ENCODE data around the gene DNAJC30. TPM values are rescaled to one million over a fixed set of nuclear protein-coding genes. Genes with fewer than 3 reads are reported as not detected.
"Not testable (repeated sequence)": the region's sequence is repeated elsewhere in the genome, so short reads cannot be mapped to it uniquely, and the experiment has no call there.

DNAJC30 gene
- total and polyA plus RNA-seq, 2 donors from 2014 or later = 15.0 to 28.6 TPM

DNA sequence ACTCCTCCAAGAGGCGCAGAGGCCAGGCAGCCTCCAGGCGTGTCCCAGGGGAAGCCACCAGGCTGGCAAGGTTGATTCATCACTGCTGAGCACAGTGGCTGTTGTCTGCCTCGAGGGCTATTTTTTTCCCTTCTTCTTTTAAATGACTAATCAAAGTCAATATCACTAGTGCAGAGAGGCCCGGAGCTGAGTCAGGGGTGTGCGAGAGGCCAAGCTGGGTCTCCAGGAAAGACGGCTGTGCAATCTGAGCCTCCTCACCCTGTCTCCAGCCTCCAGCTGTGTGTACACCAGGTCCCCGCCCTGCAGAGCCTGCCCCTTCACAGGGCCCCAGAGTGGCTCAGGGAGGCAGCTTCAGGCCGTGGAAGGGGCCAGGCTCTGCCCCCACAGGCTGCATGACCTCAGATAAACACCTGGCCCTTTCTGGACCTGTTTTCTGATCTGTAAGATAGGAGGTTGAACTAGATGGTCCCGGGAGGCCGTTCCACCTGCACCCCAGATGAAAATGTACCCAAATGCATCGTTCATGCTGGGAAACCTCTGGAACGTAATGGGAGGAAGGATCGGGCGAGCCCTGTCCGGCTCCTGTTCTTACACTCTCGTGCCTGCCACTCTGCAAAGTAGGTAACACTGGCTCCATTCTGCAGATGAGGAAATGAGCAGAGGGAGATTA is 32.5 kb upstream of the DNAJC30 start:
- no peak overlapping the region for H3K4me3 ChIP-seq (ENCODE audit: low read length in 3 of 3)
- intact Hi-C loops (cut with DNase I) = loop anchor here (5.0 kb wide), 1 partner anchor 108 kb away; no protein-coding TSS in a partner anchor
- H3K36me3 ChIP-seq (ENCODE audit: control insufficient read depth in 2 of 3, insufficient read depth in 3 of 3, low read length in 3 of 3) = no peaks in the 10 kb centered on the region
- TF ChIP-seq, protein P1, sequence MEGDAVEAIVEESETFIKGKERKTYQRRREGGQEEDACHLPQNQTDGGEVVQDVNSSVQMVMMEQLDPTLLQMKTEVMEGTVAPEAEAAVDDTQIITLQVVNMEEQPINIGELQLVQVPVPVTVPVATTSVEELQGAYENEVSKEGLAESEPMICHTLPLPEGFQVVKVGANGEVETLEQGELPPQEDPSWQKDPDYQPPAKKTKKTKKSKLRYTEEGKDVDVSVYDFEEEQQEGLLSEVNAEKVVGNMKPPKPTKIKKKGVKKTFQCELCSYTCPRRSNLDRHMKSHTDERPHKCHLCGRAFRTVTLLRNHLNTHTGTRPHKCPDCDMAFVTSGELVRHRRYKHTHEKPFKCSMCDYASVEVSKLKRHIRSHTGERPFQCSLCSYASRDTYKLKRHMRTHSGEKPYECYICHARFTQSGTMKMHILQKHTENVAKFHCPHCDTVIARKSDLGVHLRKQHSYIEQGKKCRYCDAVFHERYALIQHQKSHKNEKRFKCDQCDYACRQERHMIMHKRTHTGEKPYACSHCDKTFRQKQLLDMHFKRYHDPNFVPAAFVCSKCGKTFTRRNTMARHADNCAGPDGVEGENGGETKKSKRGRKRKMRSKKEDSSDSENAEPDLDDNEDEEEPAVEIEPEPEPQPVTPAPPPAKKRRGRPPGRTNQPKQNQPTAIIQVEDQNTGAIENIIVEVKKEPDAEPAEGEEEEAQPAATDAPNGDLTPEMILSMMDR (IDR thresholded peaks at IDR 0.05; ENCODE audit: borderline replicate concordance, extremely low read depth, insufficient read depth) = no peak
- FAIRE-seq (no peak), DNase-seq (peak in 4 of 5 donors; percentile 78 to 83 (median 80))
- peaks cover 0 to 8% (median 0%) of the 10 kb centered on the region in 3 donors for H3K4me1 ChIP-seq (ENCODE audit: control insufficient read depth in 2 of 3, insufficient read depth in 2 of 3, low read depth in 1 of 3, low read length in 3 of 3)
- H3K9ac ChIP-seq (ENCODE audit: low read length in 3 of 3) = no peak overlapping the region
- no peaks in the 10 kb centered on the region for H3K9me3 ChIP-seq (ENCODE audit: control insufficient read depth in 2 of 3, insufficient read depth in 1 of 3, low read length in 3 of 3)
- H3K27me3 ChIP-seq (ENCODE audit: control insufficient read depth, insufficient read depth, low read length) = no peaks in the 10 kb centered on the region
- H3K27ac ChIP-seq (ENCODE audit: low read depth in 2 of 2, low read length in 2 of 2) = no peak overlapping the region

DNA sequence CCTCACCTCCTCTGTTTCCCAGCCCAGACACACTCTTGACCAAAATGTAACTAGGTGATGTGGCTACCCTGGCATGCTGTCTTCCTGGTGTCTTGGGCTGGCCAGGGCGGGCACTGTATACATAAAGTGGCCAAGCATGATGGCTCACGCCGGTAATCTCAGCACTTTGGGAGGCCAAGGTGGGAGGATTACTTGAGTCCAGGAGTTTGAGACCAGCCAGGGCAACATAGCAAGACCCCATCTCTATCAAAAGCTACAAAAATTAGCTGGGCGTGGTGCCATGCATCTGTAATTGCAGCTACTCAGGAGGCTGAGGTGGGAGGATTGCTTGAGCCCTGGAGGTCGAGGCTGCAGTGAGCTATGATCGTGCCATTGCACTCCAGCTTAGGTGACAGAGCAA is 30.1 kb upstream of the DNAJC30 start:
- H3K27me3 ChIP-seq (ENCODE audit: control insufficient read depth, insufficient read depth, low read length); intact Hi-C loops (cut with DNase I); FAIRE-seq: not testable (repeated sequence)

DNA sequence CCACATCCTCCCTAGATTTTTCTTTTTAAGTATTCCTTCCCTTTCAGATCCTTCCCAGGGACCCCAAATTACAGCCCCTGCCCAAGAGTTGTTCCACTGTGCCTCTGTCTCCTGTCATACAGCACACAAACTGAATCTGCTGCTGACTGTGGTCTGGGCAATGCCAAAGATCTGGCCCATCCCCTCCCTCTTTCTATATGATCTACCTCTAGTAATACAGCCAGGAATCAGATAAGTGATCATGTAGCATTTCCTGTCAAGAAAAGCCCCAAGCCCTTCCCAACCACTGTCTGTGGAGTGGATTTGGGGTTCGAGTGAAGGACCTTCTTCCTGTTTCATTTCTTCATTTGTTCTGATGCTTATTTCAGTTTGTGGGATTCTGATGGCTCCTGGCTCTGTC is 29.5 kb upstream of the DNAJC30 start:
- FAIRE-seq (no peak), DNase-seq (no peak)
- no peak overlapping the region for H3K4me3 ChIP-seq (ENCODE audit: low read length in 3 of 3)
- H3K27me3 ChIP-seq (ENCODE audit: control insufficient read depth, insufficient read depth, low read length) = no peaks in the 10 kb centered on the region
- H3K36me3 ChIP-seq (ENCODE audit: control insufficient read depth in 2 of 3, insufficient read depth in 3 of 3, low read length in 3 of 3) = no peaks in the 10 kb centered on the region
- no peak overlapping the region for H3K9ac ChIP-seq (ENCODE audit: low read length in 3 of 3)
- TF ChIP-seq, protein P1 (IDR thresholded peaks at IDR 0.05; ENCODE audit: borderline replicate concordance, extremely low read depth, insufficient read depth) = no peak
- peaks cover 0 to 1% (median 0%) of the 10 kb centered on the region in 3 donors for H3K4me1 ChIP-seq (ENCODE audit: control insufficient read depth in 2 of 3, insufficient read depth in 2 of 3, low read depth in 1 of 3, low read length in 3 of 3)
- intact Hi-C loops (cut with DNase I) = no loop called here
- H3K27ac ChIP-seq (ENCODE audit: low read depth in 2 of 2, low read length in 2 of 2) = no peak overlapping the region
- H3K9me3 ChIP-seq (ENCODE audit: control insufficient read depth in 2 of 3, insufficient read depth in 1 of 3, low read length in 3 of 3) = no peaks in the 10 kb centered on the region

More for the DNA sequence above, 30.1 kb upstream of the DNAJC30 start:
- not testable (repeated sequence) for H3K4me1 ChIP-seq (ENCODE audit: control insufficient read depth in 2 of 3, insufficient read depth in 2 of 3, low read depth in 1 of 3, low read length in 3 of 3); H3K9ac ChIP-seq (ENCODE audit: low read length in 3 of 3); DNase-seq; H3K36me3 ChIP-seq (ENCODE audit: control insufficient read depth in 2 of 3, insufficient read depth in 3 of 3, low read length in 3 of 3); H3K9me3 ChIP-seq (ENCODE audit: control insufficient read depth in 2 of 3, insufficient read depth in 1 of 3, low read length in 3 of 3); H3K4me3 ChIP-seq (ENCODE audit: low read length in 3 of 3); H3K27ac ChIP-seq (ENCODE audit: low read depth in 2 of 2, low read length in 2 of 2)

DNA sequence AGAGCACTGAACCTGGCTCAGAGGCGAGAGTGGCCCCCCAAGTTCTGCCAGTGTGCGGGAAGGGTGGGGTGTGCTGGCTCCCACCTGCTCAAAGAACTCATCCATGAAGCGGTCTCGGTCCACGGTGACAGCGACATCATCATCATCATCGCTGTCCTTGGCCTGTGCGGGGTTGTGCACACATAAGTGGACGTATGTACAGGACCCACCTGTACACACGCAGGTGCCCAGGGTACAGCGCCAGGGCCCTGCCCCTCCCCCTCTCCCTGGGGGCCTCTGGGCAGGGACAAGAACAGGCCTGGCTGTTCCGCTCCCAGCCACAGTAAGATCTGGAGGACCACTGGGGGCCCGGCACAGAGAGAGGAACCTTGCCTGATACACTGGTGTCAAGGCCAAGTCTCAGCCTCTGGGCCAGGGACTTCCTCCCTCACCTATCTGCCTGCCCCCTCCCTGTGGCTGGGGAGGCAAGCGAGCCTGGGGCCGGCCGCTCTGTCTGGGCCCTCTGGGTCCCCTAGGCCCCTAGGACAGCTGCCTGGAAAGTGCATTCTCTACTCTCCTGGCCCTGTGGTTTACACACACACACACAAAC is 25.8 kb upstream of the DNAJC30 start:
- TF ChIP-seq, protein P1 (IDR thresholded peaks at IDR 0.05; ENCODE audit: borderline replicate concordance, extremely low read depth, insufficient read depth) = no peak
- Histone ChIP-seq H3K36me3 (ENCODE audit: control insufficient read depth in 2 of 3, insufficient read depth in 3 of 3, low read length in 3 of 3) (no peaks in the 10 kb centered on the region), H3K9ac (ENCODE audit: low read length in 3 of 3) (no peak overlapping the region), H3K4me1 (ENCODE audit: control insufficient read depth in 2 of 3, insufficient read depth in 2 of 3, low read depth in 1 of 3, low read length in 3 of 3) (no peaks in the 10 kb centered on the region), H3K27me3 (ENCODE audit: control insufficient read depth, insufficient read depth, low read length) (no peaks in the 10 kb centered on the region), H3K9me3 (ENCODE audit: control insufficient read depth in 2 of 3, insufficient read depth in 1 of 3, low read length in 3 of 3) (no peaks in the 10 kb centered on the region), H3K4me3 (ENCODE audit: low read length in 3 of 3) (no peak overlapping the region), H3K27ac (ENCODE audit: low read depth in 2 of 2, low read length in 2 of 2) (no peak overlapping the region)
- intact Hi-C loops (cut with DNase I) = no loop called here
- FAIRE-seq (no peak), DNase-seq (no peak)

All from kidney (tissue), 14 donors.